Activated CD4-positive, alpha-beta T cell treated with anti-CD3 and anti-CD28 coated beads for 48 hours (primary cell): ENCODE data around the gene ZNF366.
A peak's percentile ranks its signal among the peaks of the same experiment; 100 is the strongest.

Experiments used
- DNase-seq: peaks from one replicate; pipeline ENCODE4 v3.0.0-alpha.2; 2020

The ZNF366 gene

GRCh38 chr5:72519111-72519510 is 11.9 kb upstream of the ZNF366 start:
- no peak for DNase-seq

GRCh38 chr5:72518001-72518683 is 10.9 kb upstream of the ZNF366 start:
- DNase-seq, result no peak

DNA sequence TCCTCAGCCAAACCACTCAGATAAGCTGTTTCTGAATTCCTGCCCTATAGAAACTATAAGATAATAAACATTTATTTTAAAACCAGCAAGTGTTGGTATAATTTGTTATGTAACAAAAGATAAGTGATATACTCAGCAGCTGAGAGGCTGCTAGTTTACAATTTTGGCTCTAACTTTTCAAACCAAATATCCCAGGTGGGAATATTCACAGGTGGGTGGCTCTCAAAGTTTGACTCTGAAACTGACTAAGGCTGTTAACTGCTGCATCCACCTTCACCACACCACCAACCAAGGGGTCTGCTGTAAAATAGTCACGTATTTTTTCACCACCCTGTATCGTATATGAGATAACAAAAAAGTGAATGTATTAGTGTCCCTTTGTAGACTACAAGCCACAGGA is 9.7 kb upstream of the ZNF366 start:
- DNase-seq, result no peak

DNA sequence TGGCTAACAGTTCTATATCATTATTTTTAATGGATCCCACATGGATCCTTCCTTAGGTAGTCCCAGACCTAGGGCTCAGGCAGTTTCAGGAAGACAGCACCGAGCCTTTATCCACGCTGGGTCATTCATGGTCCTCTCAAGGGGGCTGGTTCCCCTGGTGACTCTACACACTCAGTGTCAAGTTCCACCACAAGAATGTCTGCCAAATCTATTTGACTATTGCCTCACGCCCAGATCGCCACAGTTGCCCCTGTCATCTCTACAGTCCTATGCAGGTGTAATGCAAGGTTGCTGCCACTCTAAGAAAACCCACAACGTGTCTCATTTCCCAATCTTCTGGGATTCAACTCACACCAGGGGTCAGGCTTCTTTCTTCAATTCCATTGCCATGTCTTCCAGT is 8.0 kb upstream of the ZNF366 start:
- DNase-seq, result no peak

- no peak for DNase-seq
Observed at GRCh38 chr5:72512593-72512860, 5.3 kb upstream of the ZNF366 start.

DNA sequence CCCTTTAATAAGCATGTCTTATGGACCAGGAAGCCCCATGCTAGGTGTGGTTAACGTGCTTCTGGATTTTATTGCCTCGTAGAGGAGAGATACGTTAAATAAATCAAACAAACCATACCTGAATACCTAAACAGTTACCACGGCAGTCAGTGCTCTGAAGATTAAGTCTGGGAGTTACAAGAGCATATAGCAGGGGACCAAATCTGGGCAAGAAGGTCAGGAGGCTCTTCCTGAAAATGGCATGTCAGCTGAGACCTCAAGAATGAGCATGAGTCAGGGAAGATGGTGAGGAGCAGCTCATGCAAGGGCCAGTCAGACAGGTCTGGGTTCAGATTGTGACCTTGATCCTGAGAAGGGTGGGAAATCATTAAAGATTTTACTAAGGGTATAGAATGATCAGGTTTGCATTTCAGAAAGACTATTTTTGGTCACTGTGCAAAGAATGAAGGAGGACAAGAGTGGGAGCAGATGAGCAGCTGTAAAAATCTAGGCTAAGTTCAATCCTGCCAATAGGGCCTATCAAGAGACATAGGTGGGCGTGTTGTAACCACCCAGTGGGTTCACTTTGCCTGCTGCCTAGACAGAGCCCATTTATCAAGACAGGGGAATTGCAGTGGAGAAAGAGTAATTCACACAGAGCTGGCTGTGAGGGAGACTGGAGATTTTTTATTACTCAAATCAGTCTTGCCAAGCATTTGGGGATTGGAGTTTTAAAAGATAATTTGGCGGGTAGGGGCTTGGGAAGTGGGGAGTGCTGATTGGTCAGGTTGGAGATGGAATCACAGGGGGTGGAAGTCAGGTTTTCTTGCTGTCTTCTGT is 4.8 kb upstream of the ZNF366 start:
- no peak for DNase-seq

- no peak for DNase-seq
Observed at GRCh38 chr5:72511366-72511765, 4.2 kb upstream of the ZNF366 start.

DNA sequence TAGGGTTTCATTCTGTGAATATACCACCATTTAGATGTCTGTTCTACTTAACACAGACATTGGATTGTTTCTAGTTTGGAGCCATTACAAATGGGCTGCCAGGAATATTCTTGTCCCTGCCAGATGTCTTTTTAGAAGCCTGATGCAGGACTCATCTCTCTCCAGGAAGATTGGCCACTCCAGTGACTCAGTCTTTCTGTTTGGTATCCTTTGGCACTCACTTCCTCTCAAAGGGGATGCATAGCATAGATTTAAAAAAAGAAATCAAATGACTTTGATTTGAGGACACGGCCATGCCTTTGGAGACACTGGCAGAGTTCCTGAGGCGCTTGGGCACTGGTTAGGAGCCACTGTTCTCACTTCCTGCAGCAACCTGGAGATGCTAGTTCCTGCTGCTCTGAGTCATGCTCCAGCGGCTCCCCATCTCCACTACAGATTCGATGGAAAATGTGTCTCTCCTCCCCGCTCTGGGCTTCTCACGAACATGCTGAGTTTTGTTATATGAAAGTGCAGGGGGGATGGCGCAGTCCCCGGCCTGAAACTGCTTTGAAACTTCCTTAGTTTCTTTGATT is 3.5 kb upstream of the ZNF366 start:
- DNase-seq, result peak; percentile 17

GRCh38 chr5:72509401-72509800 is 2.2 kb upstream of the ZNF366 start:
- DNase-seq, result no peak

GRCh38 chr5:72508241-72509170 is 1.3 kb upstream of the ZNF366 start:
- no peak for DNase-seq

DNA sequence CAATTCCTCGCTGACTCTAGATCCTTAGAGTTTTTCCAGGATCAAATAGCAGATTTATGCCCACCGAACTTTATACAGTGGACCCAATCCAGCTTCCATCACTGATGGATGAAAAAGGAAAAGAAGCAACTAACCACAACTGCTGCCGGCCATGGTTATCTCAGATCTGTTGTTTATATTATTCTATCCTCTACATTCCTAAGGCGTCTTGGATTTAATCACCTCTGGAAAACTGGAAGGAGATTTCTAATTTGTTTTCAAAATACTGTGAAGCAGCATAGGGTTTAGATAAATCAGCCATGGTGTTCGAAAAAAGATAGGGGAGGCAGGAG is 663 bp upstream of the ZNF366 start:
- no peak for DNase-seq

DNA sequence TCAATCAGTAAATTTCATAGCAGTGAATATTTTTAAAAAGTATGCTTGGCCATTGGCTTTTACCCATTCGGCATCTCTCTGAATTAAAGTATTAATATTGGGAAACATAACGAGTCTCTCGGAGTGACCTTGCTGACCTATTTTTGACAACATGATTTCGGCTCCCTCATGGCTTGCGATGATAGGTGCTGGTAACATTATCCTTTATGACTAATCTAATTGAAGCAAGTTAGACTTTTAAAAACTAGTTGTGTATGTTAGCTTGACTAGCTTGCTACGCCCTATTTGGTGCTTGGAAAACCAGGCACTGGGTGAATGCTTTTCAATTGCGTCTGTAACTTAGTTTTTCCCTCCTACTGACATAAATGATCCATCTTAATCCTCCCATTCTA is 1.1 kb downstream of the ZNF366 start:
- DNase-seq, result no peak

DNA sequence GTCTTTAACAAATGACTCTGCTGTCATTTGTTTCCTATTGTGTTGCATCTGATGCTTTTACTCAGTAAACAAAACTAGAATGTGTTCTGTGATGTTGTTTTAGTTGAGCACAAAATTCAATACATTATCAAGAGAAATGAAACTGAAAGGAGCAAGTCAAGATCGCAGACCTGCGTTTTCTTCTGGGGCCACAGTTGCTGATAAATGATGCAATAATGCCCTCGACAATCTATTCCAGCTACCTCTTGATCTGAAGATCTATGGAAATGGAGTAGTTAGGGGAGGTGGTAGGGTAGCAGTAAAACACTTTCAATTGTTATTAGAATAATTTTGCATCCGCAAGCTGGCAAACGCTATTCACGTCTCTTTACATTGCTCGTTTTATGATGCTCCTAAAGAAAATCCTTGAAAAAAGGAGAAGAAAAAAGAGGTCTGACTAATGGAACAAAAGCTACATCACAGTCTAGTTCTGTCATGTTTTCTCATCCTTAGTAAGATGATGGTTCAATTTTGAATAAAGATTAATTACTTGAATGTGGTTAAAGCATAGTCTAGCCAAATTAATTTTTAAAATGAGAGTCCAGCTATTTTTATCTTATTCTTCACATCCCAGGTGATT is 1.6 kb downstream of the ZNF366 start:
- no peak for DNase-seq

DNA sequence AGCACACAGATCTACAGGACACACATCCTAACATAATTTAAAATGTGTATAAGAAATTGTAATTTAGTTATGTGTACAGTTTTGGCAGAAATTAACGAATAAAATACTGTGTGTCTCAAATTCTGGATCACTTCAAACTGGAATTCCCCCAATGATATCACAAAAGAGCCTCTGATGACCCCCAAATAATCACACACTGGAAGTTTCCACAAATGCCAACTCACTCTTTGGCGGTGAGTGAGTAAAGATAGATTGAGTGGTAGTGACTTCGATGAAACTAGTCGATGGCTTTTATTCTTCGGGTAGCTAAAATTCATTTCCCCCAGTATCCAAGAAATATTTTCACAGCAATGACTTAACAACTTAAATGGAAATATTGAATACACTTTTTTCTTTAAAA is 2.2 kb downstream of the ZNF366 start:
- DNase-seq, result no peak

- no peak for DNase-seq
Observed at GRCh38 chr5:72503888-72504491, 3.2 kb downstream of the ZNF366 start.

DNA sequence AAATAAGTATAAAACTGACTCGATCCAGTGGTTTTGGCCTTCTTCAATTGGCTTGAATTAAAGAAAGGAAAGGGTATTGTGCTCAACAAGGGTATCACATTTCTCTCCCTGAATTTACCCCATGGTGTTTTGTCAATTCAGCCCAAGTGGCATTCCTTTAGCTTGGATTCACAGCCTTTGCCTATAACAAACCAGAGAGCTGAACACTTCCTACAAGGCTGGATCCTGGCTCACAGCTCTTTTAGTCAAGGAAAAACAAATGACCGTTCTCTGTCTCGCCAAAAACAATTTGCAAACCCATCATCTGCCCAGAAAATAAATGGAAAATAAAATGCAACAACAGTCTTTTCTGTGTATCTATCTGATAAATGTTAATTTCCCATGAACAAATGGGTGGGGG is 5.7 kb downstream of the ZNF366 start:
- DNase-seq, result no peak

DNA sequence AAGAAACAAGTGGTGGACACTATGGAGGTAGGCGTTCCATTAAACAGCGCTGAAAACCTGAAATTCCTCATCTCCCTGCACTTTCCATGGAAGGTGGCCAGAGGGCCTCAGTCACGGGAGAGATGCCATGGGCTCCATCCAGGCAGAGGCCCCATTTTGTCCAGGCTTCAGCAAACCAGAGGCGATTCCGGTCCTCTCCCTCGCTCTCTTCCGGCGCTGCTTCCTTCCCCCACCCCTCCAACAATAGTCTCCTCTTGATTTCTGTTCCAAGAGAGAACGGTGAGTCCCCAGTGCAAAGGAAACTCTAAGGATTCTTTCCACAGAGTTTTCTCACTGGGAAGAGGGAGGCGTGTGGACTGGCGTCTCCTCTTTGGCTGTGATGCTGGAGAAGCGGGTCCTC is 7.5 kb downstream of the ZNF366 start:
- DNase-seq, result no peak

GRCh38 chr5:72499090-72499489 is 8.1 kb downstream of the ZNF366 start:
- DNase-seq, result no peak

- no peak for DNase-seq
Observed at GRCh38 chr5:72498284-72498683, 8.9 kb downstream of the ZNF366 start.

DNA sequence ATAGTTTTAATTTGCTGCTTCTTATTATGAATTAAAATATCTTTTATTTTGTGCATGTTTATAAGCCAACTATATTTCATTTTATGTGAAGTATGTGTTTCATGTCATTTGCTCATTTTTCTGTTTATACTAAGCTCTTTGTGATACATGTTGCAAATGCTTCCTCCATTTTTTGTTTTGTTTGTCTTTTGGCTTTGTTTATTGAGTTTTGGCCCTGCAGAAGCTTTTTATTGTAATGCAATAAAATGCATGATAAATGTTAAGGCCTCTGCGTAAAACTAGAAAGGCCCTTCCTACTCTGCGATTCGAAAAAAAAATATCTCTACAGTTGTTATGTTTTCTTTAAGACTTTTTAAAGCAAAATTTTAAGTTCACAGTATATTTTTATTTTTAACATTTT is 9.4 kb downstream of the ZNF366 start:
- no peak for DNase-seq

- no peak for DNase-seq
Observed at GRCh38 chr5:72495410-72495809, 11.8 kb downstream of the ZNF366 start.

GRCh38 chr5:72494623-72495124 is 12.5 kb downstream of the ZNF366 start:
- no peak for DNase-seq

- no peak for DNase-seq
Observed at GRCh38 chr5:72489536-72489935, 17.7 kb downstream of the ZNF366 start.
